ENCODE results near the gene OR51E1. TPM values are rescaled to one million over a fixed set of nuclear protein-coding genes. Genes with fewer than 3 reads are reported as not detected.

The OR51E1 gene
- total and polyA plus RNA-seq, 9 of the 15 experiments (the other 6 are each of a cell fraction or from before 2014, with no cell fraction given), result 0.03 to 0.04 TPM; not detected in 7

DNA sequence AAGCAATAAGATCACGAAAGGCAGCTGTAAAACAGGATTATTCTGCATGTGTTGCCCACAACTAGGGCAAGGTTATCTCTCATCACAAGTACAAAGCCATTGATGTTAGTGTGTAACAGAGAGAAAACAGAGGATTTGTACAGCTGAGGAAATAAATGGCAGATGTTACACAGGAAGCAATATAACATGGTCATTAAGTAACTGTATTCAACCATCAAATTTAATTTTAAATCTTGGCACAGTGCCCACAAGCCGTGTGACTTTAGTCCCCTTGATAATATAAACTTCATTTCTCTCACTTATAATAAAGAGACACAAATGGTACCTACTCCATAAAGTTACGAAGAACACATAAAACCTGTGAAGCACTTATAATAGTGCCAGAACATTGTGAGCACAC, 36.6 kb downstream of the OR51E1 start:
- FAIRE-seq (no peak), ATAC-seq (no peak), DNase-seq (ENCODE audit: extremely low read depth in 1 of 4, low spot score in 3 of 4) (no peak)
- Histone ChIP-seq H3K79me2 (ENCODE audit: control insufficient read depth, insufficient read depth, low read length) (no peaks in the 10 kb centered on the region), H3K9me1 (ENCODE audit: control insufficient read depth, insufficient read depth, low read length) (no peaks in the 10 kb centered on the region), H3K4me1 (replicated peaks in 1 of 2; ENCODE audit: control insufficient read depth in 2 of 2, insufficient read depth in 2 of 2, low read length in 2 of 2) (no peaks in the 10 kb centered on the region), H3K4me3 (no peak overlapping the region), H3K9me3 (replicated peaks; ENCODE audit: control insufficient read depth, insufficient read depth, low read depth, low read length) (no peaks in the 10 kb centered on the region), H3K36me3 (ENCODE audit: control insufficient read depth, insufficient read depth, low read length) (no peaks in the 10 kb centered on the region), H4K20me1 (replicated peaks; ENCODE audit: control insufficient read depth, insufficient read depth, low read length) (no peaks in the 10 kb centered on the region), H3K27ac (ENCODE audit: extremely low read depth, low read depth, low read length) (no peak overlapping the region), H3K9ac (ENCODE audit: insufficient read depth in 1 of 2, low read depth in 2 of 2, low read length in 2 of 2) (no peak overlapping the region), H3K27me3 (ENCODE audit: control insufficient read depth in 2 of 2, insufficient read depth in 2 of 2, low read length in 2 of 2) (peaks cover 11 to 16% of the 10 kb centered on the region in 2 experiments; a peak in 4 of 5 replicates), H2AFZ (ENCODE audit: low read depth, low read length) (no peak overlapping the region), H3K4me2 (ENCODE audit: insufficient read depth, low read length) (no peak overlapping the region)
- no TSS peak for BruUV-seq (replicated peaks)
- POLR2A ChIA-PET, result no interaction called here
- intact Hi-C loops (cut with micrococcal nuclease) (no loop called here), in situ Hi-C loops (cut with MboI) (no loop called here)
- TF ChIP-seq RFX7 (CRISPR knock-in tag; IDR thresholded peaks at IDR 0.05) (no peak), NFIX (CRISPR knock-in tag; IDR thresholded peaks at IDR 0.05; ENCODE audit: low read depth) (peak; percentile 57; the same call in 1 of the 2 replicates), NFIC (IDR thresholded peaks at IDR 0.05) (peak; percentile 85)
- WGBS (ENCODE audit: insufficient coverage, low coverage, missing lambda C conversion rate), result 0% methylated on average over 3 of the region's 3 CpGs
- CTCF ChIA-PET (ENCODE audit: low intra/inter-chr PET ratio), result no interaction called here

DNA sequence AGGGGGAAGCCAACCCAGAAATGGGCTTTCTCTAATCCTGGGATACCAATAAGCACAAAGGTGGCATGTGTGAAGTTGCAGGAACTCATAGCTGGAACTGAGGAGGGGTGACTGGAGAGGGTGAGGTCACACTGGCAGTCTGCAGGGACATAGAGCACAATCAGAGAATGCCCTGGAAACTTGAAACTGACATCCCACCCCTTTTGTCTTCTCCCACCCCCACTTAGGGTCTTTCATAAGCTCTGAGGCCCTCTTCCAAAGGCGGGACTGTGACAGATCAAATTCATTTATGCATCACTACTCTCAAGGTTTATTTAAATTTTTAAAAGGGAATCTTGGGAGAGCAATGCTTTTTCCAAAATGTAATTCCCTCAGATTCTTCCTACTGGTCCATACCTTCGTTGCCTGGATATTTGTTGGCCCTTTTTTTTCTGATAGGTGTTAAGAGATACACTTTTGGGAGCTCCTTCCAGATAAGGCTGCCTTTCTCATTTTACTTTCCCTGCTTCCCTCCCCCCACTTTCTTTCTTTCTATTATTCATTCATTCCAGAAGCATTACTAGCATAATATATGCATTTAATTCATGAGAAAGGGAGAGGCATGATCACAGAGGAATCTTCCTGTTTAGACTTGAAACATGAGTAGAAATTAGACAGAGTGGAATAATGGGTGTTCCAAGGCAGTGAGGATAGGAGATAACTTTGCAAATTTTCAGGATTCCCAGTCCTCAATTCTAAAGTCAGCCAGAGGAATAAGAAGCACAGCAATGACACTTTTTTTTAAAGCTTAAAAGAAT, 39.0 kb downstream of the OR51E1 start:
- Histone ChIP-seq H3K27ac (ENCODE audit: extremely low read depth, low read depth, low read length) (no peak overlapping the region), H3K36me3 (ENCODE audit: control insufficient read depth, insufficient read depth, low read length) (no peaks in the 10 kb centered on the region), H3K27me3 (ENCODE audit: control insufficient read depth in 2 of 2, insufficient read depth in 2 of 2, low read length in 2 of 2) (peaks cover 9 to 16% of the 10 kb centered on the region in 2 experiments; a peak in 4 of 5 replicates), H2AFZ (ENCODE audit: low read depth, low read length) (no peak overlapping the region), H3K9ac (ENCODE audit: insufficient read depth in 1 of 2, low read depth in 2 of 2, low read length in 2 of 2) (no peak overlapping the region), H3K4me2 (ENCODE audit: insufficient read depth, low read length) (no peak overlapping the region), H3K9me3 (replicated peaks; ENCODE audit: control insufficient read depth, insufficient read depth, low read depth, low read length) (no peaks in the 10 kb centered on the region), H4K20me1 (replicated peaks; ENCODE audit: control insufficient read depth, insufficient read depth, low read length) (no peaks in the 10 kb centered on the region), H3K4me1 (replicated peaks in 1 of 2; ENCODE audit: control insufficient read depth in 2 of 2, insufficient read depth in 2 of 2, low read length in 2 of 2) (no peaks in the 10 kb centered on the region), H3K79me2 (ENCODE audit: control insufficient read depth, insufficient read depth, low read length) (no peaks in the 10 kb centered on the region), H3K4me3 (no peak overlapping the region), H3K9me1 (ENCODE audit: control insufficient read depth, insufficient read depth, low read length) (no peaks in the 10 kb centered on the region)
- TF ChIP-seq TAF7 (tag; IDR thresholded peaks at IDR 0.05) (no peak), MTF1 (CRISPR knock-in tag; IDR thresholded peaks at IDR 0.05; ENCODE audit: borderline replicate concordance) (no peak), NCOR1 (IDR thresholded peaks at IDR 0.05) (no peak), TCF7L2 (IDR thresholded peaks at IDR 0.05; ENCODE audit: low read depth, low read length) (no peak), ATF1 (CRISPR knock-in tag; IDR thresholded peaks at IDR 0.05) (no peak), ATF1 (tag; IDR thresholded peaks at IDR 0.05) (no peak), ZNF699 (CRISPR knock-in tag; IDR thresholded peaks at IDR 0.05; ENCODE audit: insufficient replicate concordance) (no peak), FOS (IDR thresholded peaks at IDR 0.05; ENCODE audit: extremely low read depth, insufficient read length) (no peak), SMARCB1 (IDR thresholded peaks at IDR 0.05; ENCODE audit: insufficient read length, low read depth) (no peak), ZNF311 (CRISPR knock-in tag; IDR thresholded peaks at IDR 0.05) (no peak)
- TF ChIP-seq, protein P1, sequence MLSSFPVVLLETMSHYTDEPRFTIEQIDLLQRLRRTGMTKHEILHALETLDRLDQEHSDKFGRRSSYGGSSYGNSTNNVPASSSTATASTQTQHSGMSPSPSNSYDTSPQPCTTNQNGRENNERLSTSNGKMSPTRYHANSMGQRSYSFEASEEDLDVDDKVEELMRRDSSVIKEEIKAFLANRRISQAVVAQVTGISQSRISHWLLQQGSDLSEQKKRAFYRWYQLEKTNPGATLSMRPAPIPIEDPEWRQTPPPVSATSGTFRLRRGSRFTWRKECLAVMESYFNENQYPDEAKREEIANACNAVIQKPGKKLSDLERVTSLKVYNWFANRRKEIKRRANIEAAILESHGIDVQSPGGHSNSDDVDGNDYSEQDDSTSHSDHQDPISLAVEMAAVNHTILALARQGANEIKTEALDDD (IDR thresholded peaks at IDR 0.05), result no peak
- TF ChIP-seq, protein P2, sequence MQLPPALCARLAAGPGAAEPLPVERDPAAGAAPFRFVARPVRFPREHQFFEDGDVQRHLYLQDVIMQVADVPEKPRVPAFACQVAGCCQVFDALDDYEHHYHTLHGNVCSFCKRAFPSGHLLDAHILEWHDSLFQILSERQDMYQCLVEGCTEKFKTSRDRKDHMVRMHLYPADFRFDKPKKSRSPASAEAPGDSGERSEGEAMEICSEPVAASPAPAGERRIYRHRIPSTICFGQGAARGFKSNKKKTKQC (CRISPR knock-in tag; IDR thresholded peaks at IDR 0.05), result no peak
- FAIRE-seq, result no peak
- ChIA-PET CTCF (ENCODE audit: low intra/inter-chr PET ratio) (no interaction called here), POLR2A (interaction anchor here (0.6 to 1.5 kb wide), 5 partner anchors 9 to 147 kb away, joined by 3 read pairs; no protein-coding TSS in a partner anchor)
- no TSS peak for BruUV-seq (replicated peaks)
- 0% methylated on average over 2 of the region's 2 CpGs for WGBS (ENCODE audit: insufficient coverage, low coverage, missing lambda C conversion rate)
- intact Hi-C loops (cut with micrococcal nuclease), result no loop called here
- in situ Hi-C loops (cut with MboI), result no loop called here
- no peak for ATAC-seq
- no peak for DNase-seq (ENCODE audit: extremely low read depth in 1 of 4, low spot score in 3 of 4)

All from K562 (cell line).